ENCODE results near the gene MMP20. TPM values are rescaled to one million over a fixed set of nuclear protein-coding genes. Genes with fewer than 3 reads are reported as not detected.

Gene MMP20
- total and polyA plus RNA-seq, 2 of the 13 experiments (the other 11 are each of a cell fraction or from before 2014, with no cell fraction given): 0.05 TPM; not detected in 1

- TF ChIP-seq, protein P1, sequence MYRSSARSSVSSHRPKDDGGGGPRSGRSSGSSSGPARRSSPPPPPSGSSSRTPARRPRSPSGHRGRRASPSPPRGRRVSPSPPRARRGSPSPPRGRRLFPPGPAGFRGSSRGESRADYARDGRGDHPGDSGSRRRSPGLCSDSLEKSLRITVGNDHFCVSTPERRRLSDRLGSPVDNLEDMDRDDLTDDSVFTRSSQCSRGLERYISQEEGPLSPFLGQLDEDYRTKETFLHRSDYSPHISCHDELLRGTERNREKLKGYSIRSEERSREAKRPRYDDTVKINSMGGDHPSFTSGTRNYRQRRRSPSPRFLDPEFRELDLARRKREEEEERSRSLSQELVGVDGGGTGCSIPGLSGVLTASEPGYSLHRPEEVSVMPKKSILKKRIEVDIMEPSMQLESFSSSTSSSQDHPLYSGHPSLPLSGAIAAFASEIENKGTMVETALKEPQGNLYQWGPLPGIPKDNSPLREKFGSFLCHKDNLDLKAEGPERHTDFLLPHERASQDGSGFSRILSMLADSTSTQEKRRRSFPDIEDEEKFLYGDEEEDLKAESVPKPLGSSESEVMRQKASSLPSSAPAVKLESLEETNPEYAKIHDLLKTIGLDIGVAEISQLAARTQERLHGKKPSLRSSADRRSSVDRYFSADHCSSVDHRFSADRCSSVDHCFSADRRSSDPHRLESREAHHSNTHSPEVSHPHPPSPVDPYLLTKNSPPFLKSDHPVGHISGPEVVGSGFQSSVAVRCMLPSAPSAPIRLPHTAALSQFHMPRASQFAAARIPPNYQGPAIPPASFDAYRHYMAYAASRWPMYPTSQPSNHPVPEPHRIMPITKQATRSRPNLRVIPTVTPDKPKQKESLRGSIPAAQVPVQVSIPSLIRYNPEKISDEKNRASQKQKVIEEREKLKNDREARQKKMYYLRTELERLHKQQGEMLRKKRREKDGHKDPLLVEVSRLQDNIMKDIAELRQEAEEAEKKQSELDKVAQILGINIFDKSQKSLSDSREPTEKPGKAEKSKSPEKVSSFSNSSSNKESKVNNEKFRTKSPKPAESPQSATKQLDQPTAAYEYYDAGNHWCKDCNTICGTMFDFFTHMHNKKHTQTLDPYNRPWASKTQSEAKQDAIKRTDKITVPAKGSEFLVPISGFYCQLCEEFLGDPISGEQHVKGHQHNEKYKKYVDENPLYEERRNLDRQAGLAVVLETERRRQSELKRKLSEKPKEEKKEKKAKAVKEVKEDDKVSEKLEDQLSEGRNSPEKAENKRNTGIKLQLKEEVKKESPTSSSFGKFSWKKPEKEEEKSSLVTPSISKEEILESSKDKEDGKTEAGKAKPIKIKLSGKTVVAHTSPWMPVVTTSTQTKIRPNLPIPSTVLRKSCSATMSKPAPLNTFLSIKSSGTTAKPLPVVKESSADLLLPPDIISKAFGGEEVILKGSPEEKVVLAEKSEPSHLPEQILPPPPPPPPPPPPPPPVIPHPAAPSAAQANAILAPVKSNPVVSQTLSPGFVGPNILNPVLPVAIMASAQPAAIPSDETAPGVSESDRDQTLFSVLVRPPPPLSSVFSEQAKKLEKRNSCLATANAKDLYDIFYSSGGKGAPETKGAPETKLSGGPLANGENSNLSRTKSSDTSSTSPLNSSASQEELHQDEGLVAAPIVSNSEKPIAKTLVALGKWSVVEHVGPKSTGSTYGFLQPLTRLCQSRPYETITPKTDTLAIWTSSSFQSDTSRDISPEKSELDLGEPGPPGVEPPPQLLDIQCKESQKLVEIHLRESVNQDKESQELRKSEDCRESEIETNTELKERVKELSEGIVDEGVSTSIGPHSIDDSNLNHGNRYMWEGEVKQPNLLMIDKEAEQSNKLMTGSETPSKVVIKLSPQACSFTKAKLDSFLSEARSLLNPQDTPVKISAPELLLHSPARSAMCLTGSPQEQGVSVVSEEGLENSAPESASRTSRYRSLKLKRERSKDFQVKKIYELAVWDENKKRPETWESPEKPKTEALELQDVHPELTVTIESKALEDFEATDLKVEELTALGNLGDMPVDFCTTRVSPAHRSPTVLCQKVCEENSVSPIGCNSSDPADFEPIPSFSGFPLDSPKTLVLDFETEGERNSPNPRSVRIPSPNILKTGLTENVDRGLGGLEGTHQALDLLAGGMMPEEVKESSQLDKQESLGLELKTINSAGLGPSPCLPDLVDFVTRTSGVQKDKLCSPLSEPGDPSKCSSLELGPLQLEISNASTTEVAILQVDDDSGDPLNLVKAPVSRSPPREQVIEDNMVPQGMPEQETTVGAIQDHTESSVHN (CRISPR knock-in tag; IDR thresholded peaks at IDR 0.05): no peak
- TF ChIP-seq ZNF564 (CRISPR knock-in tag; IDR thresholded peaks at IDR 0.05): no peak
- no peak for TF ChIP-seq RNF2 (conservative IDR thresholded peaks at IDR 0.05; ENCODE audit: low read depth)
- TF ChIP-seq, protein P2, sequence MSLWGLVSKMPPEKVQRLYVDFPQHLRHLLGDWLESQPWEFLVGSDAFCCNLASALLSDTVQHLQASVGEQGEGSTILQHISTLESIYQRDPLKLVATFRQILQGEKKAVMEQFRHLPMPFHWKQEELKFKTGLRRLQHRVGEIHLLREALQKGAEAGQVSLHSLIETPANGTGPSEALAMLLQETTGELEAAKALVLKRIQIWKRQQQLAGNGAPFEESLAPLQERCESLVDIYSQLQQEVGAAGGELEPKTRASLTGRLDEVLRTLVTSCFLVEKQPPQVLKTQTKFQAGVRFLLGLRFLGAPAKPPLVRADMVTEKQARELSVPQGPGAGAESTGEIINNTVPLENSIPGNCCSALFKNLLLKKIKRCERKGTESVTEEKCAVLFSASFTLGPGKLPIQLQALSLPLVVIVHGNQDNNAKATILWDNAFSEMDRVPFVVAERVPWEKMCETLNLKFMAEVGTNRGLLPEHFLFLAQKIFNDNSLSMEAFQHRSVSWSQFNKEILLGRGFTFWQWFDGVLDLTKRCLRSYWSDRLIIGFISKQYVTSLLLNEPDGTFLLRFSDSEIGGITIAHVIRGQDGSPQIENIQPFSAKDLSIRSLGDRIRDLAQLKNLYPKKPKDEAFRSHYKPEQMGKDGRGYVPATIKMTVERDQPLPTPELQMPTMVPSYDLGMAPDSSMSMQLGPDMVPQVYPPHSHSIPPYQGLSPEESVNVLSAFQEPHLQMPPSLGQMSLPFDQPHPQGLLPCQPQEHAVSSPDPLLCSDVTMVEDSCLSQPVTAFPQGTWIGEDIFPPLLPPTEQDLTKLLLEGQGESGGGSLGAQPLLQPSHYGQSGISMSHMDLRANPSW (CRISPR knock-in tag; IDR thresholded peaks at IDR 0.05; ENCODE audit: borderline replicate concordance): no peak
- no peak for TF ChIP-seq ZNF430 (CRISPR knock-in tag; IDR thresholded peaks at IDR 0.05)
- TF ChIP-seq NAIF1 (CRISPR knock-in tag; IDR thresholded peaks at IDR 0.05; ENCODE audit: borderline replicate concordance): no peak
- TF ChIP-seq THRA (CRISPR knock-in tag; IDR thresholded peaks at IDR 0.05; ENCODE audit: borderline replicate concordance): peak; percentile 9; the same call in 1 of the 2 replicates
- TF ChIP-seq RELA (CRISPR knock-in tag; IDR thresholded peaks at IDR 0.05): peak; percentile 95
- TF ChIP-seq ZNF484 (CRISPR knock-in tag; IDR thresholded peaks at IDR 0.05; ENCODE audit: borderline replicate concordance, low read depth): no peak
- no peak for TF ChIP-seq THAP8 (CRISPR knock-in tag; IDR thresholded peaks at IDR 0.05; ENCODE audit: borderline replicate concordance)
- no peak for TF ChIP-seq TMF1 (CRISPR knock-in tag; IDR thresholded peaks at IDR 0.05; ENCODE audit: low read depth)
- no peak for TF ChIP-seq ZNF839 (CRISPR knock-in tag; IDR thresholded peaks at IDR 0.05; ENCODE audit: borderline replicate concordance)
- no peak for TF ChIP-seq HOXA7 (CRISPR knock-in tag; IDR thresholded peaks at IDR 0.05)
- no peak for TF ChIP-seq ZNF790 (CRISPR knock-in tag; IDR thresholded peaks at IDR 0.05; ENCODE audit: borderline replicate concordance)
- no peak for TF ChIP-seq GZF1 (CRISPR knock-in tag; IDR thresholded peaks at IDR 0.05)
- TF ChIP-seq ZNF274 (CRISPR knock-in tag; IDR thresholded peaks at IDR 0.05): no peak
- no peak for TF ChIP-seq KMT2B (CRISPR knock-in tag; IDR thresholded peaks at IDR 0.05)
Measured at GRCh38 chr11:102603091-102603490, 22.0 kb downstream of the MMP20 start (continued).

All from HepG2 (cell line).